Breast epithelium (tissue), 4 donors: ENCODE data around the gene HHLA2. TPM values are rescaled to one million over a fixed set of nuclear protein-coding genes. Genes with fewer than 3 reads are reported as not detected.

ENCODE experiments used
- DNase-seq, 2 donors: peaks; one replicate each; pipeline ENCODE4 v3.0.0-alpha.2; 2019; ENCODE audit warnings: low spot score in 2 of 2
- H3K27ac ChIP-seq, 2 donors: fragments of 200-600 bp; sonication (generic) in 1 of 2; one replicate each; pipeline ENCODE4 v1.5.1; 2016 to 2019; ENCODE audit warnings: mild to moderate bottlenecking in 1 of 2
- H3K27me3 ChIP-seq, 2 donors: fragments of 200-600 bp; sonication (generic) in 1 of 2; one replicate each; pipeline versions ENCODE4 v1.5.1 to v1.6.0; 2017 to 2019; ENCODE audit warnings: control low read depth in 1 of 2, mild to moderate bottlenecking in 1 of 2
- H3K36me3 ChIP-seq: fragments of 200-600 bp; one replicate; pipeline ENCODE4 v1.5.1; 2019
- H3K4me1 ChIP-seq, 2 donors: fragments of 200-600 bp; sonication (generic); one replicate each; pipeline ENCODE4 v1.5.1; 2016 to 2019; ENCODE audit warnings: control low read depth in 1 of 2
- H3K4me3 ChIP-seq, 3 donors: fragments of 200-600 bp; sonication (generic); 1 replicate in 2 of 3; 2 replicates in 1 of 3; pipeline ENCODE4 v1.5.1; 2016 to 2019; ENCODE audit warnings: mild to moderate bottlenecking in 3 of 3, moderate library complexity in 2 of 3
- H3K9me3 ChIP-seq, 2 donors: fragments of 200-600 bp; sonication (generic) in 1 of 2; one replicate each; pipeline ENCODE4 v1.5.1; 2016 to 2019; ENCODE audit warnings: control low read depth in 1 of 2
- POLR2A ChIP-seq: fragments of 450-650 bp; IDR thresholded peaks from one replicate; pipeline ENCODE4 v1.6.1; 2016; ENCODE audit warnings: antibody characterized with exemption, mild to moderate bottlenecking, moderate library complexity
- POLR2AphosphoS5 ChIP-seq, 3 donors: sonication (generic); formaldehyde crosslinking; IDR thresholded peaks; one replicate each; pipeline ENCODE4 v1.6.1; 2017; ENCODE audit warnings: antibody characterized with exemption in 3 of 3
- intact Hi-C: fragments of 100-400 bp; cut with DNase I; formaldehyde crosslinking; loops from one replicate; pipeline ENCODE4 v1.15.1; 2023; ENCODE audit warnings: low total_unique reads
- total RNA-seq, 3 donors: library from RNA; depleted of rRNA; stranded (reverse); fragments of >200 nt; gene quantifications; one replicate each; pipeline ENCODE4 v1.1.0, GENCODE V29; 2016
- TF ChIP-seq, protein P1 (sequence below), 3 donors: fragments of 450-650 bp; IDR thresholded peaks; one replicate each; pipeline ENCODE4 v1.5.1; 2016 to 2017; ENCODE audit warnings: antibody characterized with exemption in 3 of 3, mild to moderate bottlenecking in 3 of 3, moderate library complexity in 3 of 3

The HHLA2 gene
- total RNA-seq, 3 donors from 2014 or later = 1.6 TPM; not detected in 2

DNA sequence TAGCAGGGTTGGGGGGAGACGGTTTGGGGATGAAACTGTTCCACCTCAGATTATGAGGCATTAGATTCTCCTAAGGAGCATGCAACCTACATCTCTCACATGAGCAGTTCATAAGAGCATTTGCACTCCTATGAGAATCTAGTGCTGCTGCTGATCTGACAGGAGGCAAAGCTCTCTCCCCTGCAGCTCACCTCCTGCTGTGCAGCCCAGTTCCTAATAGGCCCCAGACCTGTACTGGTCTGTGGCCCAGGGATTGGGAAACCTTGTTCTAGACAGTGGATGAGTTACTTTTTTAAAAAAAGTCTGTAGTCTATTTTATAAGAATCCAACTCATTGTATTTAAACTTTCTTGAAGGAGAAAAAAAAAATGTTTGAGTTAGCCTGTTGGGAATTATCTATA, 100.0 kb downstream of the HHLA2 start:
- Histone ChIP-seq H3K36me3 (no peaks in the 10 kb centered on the region), H3K27ac (no peak overlapping the region), H3K9me3 (no peaks in the 10 kb centered on the region), H3K4me1 (no peaks in the 10 kb centered on the region), H3K4me3 (no peak overlapping the region), H3K27me3 (no peaks in the 10 kb centered on the region)
- no peak for DNase-seq
- intact Hi-C loops = no loop called here
- TF ChIP-seq, protein P1, sequence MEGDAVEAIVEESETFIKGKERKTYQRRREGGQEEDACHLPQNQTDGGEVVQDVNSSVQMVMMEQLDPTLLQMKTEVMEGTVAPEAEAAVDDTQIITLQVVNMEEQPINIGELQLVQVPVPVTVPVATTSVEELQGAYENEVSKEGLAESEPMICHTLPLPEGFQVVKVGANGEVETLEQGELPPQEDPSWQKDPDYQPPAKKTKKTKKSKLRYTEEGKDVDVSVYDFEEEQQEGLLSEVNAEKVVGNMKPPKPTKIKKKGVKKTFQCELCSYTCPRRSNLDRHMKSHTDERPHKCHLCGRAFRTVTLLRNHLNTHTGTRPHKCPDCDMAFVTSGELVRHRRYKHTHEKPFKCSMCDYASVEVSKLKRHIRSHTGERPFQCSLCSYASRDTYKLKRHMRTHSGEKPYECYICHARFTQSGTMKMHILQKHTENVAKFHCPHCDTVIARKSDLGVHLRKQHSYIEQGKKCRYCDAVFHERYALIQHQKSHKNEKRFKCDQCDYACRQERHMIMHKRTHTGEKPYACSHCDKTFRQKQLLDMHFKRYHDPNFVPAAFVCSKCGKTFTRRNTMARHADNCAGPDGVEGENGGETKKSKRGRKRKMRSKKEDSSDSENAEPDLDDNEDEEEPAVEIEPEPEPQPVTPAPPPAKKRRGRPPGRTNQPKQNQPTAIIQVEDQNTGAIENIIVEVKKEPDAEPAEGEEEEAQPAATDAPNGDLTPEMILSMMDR (IDR thresholded peaks at IDR 0.05) = no peak
- no peak for TF ChIP-seq POLR2A
- no peak for TF ChIP-seq POLR2AphosphoS5 (IDR thresholded peaks at IDR 0.05)

DNA sequence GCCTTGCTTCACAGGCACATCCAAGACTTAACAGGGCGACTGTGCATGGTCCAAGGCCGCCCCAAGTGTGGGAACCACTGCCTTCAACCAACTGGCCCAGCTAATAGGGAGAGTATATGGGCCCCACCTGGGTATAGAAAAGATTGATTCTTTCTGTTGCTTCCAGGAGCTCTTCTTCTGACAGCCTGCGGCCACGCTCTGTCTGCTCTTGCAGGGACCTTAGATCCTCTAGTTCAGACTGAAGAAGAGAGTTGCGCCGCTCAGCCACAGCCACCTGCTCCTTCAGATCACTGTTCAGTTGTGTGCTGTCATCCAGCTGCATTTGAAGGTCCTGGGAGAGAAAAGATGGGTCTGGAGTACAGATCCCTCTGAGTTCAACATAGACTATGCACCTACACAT, 102.2 kb downstream of the HHLA2 start:
- no peaks in the 10 kb centered on the region for H3K4me1 ChIP-seq
- no peak overlapping the region for H3K4me3 ChIP-seq
- DNase-seq = no peak
- H3K36me3 ChIP-seq = no peaks in the 10 kb centered on the region
- no peak for TF ChIP-seq POLR2A
- TF ChIP-seq POLR2AphosphoS5 (IDR thresholded peaks at IDR 0.05) = no peak
- TF ChIP-seq, protein P1 (IDR thresholded peaks at IDR 0.05) = no peak
- no peaks in the 10 kb centered on the region for H3K27me3 ChIP-seq
- intact Hi-C loops = no loop called here
- H3K9me3 ChIP-seq = no peaks in the 10 kb centered on the region
- H3K27ac ChIP-seq = no peak overlapping the region

DNA sequence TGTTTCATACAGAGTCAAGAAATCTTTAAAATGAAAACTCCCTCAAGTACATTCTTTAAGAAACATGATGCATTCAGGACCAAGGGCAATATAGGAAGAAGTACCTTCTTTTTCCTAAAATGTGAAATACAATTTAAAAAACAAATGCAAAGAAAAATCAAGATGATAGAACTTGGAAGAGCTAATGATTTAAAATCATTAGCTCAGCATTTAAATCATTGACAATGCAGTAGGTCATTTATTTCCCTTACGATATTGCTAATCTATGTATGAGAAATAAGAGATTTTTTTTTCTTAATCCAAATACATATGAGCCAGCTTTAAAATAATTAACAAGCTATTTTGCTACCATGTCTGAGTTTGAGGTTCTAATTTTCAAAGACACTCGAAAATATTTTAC, 105.5 kb downstream of the HHLA2 start:
- Histone ChIP-seq H3K4me1 (no peaks in the 10 kb centered on the region), H3K9me3 (no peaks in the 10 kb centered on the region)
- intact Hi-C loops = no loop called here

DNA sequence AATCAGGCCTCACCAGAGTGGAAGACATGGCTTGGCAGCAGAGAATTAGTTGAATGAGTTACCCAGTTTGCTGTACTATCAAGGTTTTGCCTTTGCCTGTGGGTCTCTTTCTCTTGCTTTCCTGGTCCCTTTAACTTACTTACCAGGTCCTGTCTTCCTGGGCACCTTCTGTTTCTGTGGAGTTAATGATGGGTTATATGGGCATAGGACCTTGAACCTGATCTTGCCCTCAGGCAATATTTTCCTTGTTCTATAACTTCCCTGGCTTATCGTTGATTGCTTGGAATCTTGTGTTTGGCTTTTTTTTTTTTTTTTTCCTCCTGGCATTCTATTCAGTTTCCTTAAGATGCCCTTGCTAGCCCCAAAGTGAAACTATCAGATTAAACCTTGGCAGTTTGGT, 106.8 kb downstream of the HHLA2 start:
- H3K4me3 ChIP-seq = no peak overlapping the region
- H3K27ac ChIP-seq = no peak overlapping the region
- H3K4me1 ChIP-seq = no peaks in the 10 kb centered on the region
- intact Hi-C loops = no loop called here
- TF ChIP-seq POLR2A = no peak
- no peak for TF ChIP-seq POLR2AphosphoS5 (IDR thresholded peaks at IDR 0.05)
- TF ChIP-seq, protein P1 (IDR thresholded peaks at IDR 0.05) = no peak
- H3K9me3 ChIP-seq = no peaks in the 10 kb centered on the region
- H3K27me3 ChIP-seq = no peaks in the 10 kb centered on the region
- H3K36me3 ChIP-seq = no peaks in the 10 kb centered on the region
- no peak for DNase-seq

More for the DNA sequence above, 105.5 kb downstream of the HHLA2 start:
- Histone ChIP-seq H3K36me3 (no peaks in the 10 kb centered on the region), H3K4me3 (no peak overlapping the region), H3K27ac (no peak overlapping the region), H3K27me3 (no peaks in the 10 kb centered on the region)
- no peak for DNase-seq
- TF ChIP-seq POLR2AphosphoS5 (IDR thresholded peaks at IDR 0.05) = no peak
- TF ChIP-seq, protein P1 (IDR thresholded peaks at IDR 0.05) = no peak
- TF ChIP-seq POLR2A = no peak

DNA sequence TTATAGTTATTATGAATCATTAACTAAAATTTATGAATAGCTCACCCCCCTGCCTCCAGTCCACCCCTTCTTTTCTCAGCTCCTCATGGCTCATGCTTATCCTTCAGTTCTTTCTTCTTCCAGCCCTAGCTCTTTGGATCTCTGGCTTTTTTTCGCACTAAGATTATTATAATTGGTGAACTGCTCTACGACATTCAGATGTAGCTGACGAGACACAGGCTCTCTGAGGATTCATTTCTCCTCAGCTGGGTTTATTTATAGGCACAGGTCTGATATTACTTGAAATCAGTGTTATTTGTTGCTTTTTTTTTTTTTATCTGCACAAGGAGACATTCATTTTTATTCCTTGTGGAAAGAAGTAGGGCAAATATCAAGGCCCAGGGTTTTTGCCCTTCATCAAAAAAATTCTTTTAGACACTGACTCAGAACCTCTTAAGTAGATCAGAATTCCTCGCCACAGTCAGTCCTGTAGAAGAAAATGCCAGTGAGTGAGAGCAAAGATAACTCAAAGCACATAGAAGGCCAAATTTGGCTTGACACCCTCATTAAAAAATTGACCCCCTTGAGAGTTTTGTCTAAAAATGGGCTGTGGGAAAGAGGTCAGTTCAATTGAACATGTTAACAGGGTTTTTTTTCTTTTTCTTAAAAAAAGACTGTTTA, 107.5 kb downstream of the HHLA2 start:
- H3K4me3 ChIP-seq = no peak overlapping the region
- no peaks in the 10 kb centered on the region for H3K27me3 ChIP-seq
- no peaks in the 10 kb centered on the region for H3K4me1 ChIP-seq
- DNase-seq = no peak
- no peaks in the 10 kb centered on the region for H3K9me3 ChIP-seq
- TF ChIP-seq, protein P1 (IDR thresholded peaks at IDR 0.05) = no peak
- TF ChIP-seq POLR2AphosphoS5 (IDR thresholded peaks at IDR 0.05) (no peak), POLR2A (no peak)
- H3K27ac ChIP-seq = no peak overlapping the region
- no peaks in the 10 kb centered on the region for H3K36me3 ChIP-seq
- intact Hi-C loops = no loop called here
